CD4-positive, alpha-beta T cell treated with Interleukin-6 for 4 hours (primary cell): ENCODE measurements around the gene VRTN.
"Not testable (repeated sequence)": the region's sequence is repeated elsewhere in the genome, so short reads cannot be mapped to it uniquely, and the experiment has no call there.

Experiments used
- DNase-seq: peaks from one replicate; pipeline ENCODE4 v3.0.0-alpha.2; 2020; ENCODE audit warnings: mixed read lengths

Gene VRTN

GRCh38 chr14:74348241-74348734, at the start of gene VRTN:
VRTN (plus strand) TSS chr14:74348471; CDS start chr14:74356784, 8,313 bp downstream.
- no peak for DNase-seq

DNA sequence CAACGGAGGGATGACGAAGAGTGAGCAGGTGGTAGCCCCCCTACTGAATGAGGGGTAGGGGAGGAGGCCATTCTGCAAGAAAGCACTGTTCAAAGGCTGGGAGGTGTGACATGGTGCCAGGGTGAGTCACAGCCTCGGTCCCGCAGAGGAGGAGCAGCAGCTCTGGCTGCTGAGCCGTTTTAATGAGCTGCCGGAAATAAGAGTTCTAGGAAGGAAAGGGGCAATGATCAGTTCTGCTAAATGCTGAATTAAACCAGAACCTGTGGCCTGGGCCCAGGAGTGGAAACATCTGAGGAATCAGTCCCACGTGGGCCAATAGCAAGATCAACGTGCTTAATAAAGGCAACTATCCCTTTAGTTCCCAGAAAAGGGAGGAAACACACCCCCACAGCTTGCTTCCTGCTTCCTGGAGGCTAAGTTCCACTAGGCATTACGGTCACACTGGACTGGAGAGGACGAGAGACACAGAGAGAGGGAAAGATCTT, 49.2 kb upstream of the VRTN start:
- DNase-seq, result peak; percentile 20

DNA sequence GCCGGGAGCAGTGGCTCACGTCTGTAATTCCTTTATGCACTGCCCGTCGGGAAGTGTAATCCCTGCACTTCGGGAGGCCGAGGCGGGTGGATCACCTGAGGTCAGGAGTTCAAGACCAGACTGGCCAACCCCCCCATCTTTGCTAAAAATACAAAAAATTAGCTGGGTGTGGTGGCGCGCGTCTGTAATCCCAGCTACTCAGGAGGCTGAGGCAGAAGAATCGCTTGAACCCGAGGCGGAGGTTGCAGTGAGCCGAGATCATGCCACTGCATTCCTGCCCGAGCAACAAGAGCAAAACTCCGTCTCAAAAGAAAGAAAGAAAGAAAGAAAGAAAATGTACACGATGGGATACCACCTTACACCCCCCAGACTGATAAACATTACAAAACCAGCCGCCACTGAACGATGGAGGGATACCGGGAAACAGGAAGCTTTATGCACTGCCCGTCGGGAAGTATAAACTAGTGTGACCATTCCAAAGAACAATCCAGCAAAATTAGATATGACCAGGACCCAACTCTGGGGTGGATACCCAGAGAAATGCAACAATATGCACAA, 46.6 kb upstream of the VRTN start:
- DNase-seq, result no peak

DNA sequence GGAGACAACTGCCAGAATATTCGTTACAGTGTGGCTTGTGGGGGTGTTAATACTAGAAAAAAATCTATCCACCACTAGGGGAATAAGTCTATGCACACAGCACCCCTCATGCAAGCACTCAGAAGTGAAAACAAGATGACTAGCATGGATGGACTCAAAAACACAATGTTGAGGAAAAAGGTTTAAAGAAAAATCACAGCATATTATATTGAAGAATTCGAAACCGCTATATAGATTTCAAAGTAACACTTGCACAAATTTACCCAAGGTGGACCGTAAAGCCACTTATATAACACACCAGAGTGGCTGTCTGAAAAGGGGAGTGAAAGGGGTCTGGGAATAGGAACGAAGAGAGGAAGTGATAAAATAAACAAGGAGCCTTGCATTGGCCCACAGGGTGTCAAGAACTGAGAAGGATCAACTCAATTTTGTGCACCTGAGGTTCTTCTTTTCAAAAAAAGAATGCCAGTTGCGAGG, 46.1 kb upstream of the VRTN start:
- peak; percentile 35 for DNase-seq

DNA sequence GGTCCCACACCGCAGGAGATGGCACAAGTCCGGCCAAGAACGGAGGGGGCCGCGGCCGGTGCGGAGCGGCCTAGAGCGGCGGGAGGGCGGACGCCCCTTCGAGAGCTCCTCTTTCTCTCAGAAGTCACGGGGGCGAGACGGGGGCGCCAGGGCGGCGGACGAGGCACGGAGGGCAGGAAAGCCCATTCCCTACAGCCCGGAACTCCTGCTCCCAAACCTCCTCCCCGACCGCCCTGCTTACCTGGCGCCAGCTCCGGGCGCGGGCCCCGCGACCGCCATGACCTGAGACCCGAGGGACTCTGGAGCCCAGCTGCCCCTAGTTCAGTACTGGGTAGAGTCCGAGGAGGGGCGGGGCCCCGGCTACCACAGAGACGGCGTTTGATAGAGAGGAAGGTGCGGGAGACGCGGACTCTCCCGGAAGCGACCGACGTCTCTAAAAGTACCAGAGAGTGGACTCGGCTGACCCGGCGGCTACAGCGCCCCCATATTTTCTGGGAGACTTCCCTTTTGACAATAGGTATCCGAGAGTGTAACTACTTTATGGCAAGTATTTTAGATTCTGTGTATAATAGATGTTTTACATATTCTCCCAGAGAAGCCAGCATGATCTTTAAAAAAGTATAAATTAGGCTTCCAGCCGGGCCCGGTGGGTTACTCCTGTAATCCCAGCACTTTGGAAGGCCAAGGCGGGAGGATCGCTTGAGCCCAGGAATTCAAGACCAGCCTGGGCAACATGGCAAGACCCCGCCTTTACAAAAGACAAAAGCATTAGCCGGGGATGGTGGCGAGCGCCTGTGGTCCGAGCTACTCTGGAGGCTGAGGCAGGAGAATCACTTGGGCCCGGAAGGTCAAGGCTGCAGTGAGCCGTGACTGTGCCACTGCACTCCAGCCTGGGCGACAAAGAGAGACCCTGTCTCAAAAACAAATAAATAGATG, 45.4 kb upstream of the VRTN start, which contains the start of gene ABCD4:
Gene ABCD4, minus strand, starts transcription at position 301 of the 936 bp plus-strand sequence. Its CDS starts 22 bp downstream, at position 279.
- DNase-seq, result peak; percentile 90

- DNase-seq, result no peak
Observed at GRCh38 chr14:74308695-74309094, 39.6 kb upstream of the VRTN start.

GRCh38 chr14:74309125-74310022, 38.9 kb upstream of the VRTN start:
- DNase-seq, result no peak

DNA sequence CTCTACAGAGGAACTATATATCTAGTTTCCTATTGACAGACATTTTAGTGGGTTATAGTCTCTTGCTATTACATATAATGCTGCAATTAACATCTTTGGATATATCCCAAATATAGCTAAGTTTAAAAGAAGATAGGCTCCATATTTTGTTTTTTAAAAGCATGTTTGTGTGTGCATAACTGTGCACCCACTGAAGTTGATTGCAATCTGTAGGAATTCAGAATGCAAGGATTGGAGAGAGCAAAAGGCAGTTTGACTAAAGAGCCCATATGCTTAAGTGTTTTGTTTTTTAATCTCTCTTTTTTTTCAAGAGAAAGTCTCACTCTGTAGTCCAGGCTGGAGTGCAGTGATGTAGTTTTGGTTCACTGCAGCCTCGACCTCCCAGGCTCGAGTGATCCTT, 36.1 kb upstream of the VRTN start:
- DNase-seq, result no peak

DNA sequence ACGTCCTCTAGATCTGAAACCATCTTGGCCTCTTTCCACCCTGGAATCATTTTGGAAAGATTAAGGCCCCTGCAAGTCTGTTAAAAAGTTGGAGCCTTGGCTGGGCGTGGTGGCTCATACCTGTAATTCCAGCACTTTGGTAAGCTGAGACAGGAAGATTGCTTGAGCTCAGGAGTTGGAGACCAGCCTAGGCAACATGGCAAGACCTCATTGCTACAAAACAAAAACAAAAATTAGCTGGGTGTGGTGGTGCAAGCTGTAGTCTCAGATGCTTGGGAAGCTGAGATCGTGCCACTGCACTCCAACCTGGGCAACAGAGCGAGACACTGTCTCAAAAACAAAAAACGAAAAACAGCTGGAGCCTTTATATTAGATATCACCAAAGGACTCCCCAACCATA, 34.7 kb upstream of the VRTN start:
- DNase-seq, result no peak

DNA sequence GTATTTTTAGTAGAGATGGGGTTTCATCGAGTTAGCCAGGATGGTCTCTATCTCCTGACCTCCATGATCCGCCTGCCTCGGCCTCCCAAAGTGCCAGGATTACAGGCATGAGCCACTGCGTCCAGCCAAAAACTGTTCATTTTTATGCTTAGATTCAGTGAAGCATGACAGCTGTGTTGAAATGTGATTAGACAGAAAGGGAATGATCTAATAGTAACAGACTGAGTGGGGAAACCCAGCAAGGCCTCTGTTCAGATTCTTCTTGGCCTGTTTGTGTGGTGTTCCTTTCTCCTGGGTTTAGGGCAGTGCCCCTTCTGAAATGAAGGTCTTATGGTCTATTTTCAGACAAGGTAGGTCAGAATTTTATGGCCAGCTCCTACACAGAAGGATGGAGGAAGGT, 33.7 kb upstream of the VRTN start:
- no peak for DNase-seq

DNA sequence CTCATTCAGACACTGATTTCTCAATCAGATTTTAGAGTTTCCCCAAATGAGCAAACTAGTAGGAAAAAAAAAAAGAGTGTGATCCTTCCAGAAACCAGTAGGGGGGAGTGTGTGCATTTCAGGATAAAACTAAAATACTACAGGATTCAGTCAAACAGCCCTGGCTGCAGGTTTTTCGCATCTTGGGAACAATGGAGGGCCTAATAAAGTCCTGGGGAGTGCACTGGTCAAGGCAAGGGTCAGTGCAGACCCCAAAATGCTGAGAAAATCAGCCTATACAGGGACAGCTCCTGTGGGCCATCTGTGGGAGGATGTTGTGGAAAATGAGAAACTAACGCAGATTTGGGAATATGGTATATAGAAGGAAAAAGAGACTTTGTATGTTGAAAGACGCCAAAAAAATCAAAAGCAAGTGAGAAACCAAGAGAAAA, 23.3 kb upstream of the VRTN start:
- no peak for DNase-seq

GRCh38 chr14:74325446-74325845, 22.8 kb upstream of the VRTN start:
- DNase-seq, result no peak

GRCh38 chr14:74326369-74327152, 21.7 kb upstream of the VRTN start:
- no peak for DNase-seq

GRCh38 chr14:74329950-74330552, 18.2 kb upstream of the VRTN start:
- DNase-seq, result not testable (repeated sequence)

DNA sequence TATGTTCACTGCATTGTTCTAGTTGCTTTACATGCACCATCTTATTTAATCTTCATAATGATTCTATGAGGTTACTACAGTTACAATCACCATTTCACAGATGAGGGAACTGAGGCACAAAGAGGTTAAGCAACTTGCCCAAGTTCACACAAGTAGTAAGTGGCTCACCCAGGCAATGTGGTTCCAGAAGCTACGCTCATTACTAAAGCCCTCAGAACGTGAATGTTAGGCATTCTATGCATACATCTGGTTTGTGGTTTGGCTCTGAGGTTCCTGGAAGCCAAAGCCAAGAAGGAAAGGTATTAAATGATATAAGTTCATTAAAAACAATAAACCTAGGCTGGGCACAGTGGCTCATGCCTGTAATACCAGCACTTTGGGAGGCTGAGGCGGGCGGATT, 14.4 kb upstream of the VRTN start:
- DNase-seq, result no peak

GRCh38 chr14:74346341-74346740, 1.9 kb upstream of the VRTN start:
- DNase-seq, result no peak

GRCh38 chr14:74347097-74347794, 1.0 kb upstream of the VRTN start:
- DNase-seq, result no peak

DNA sequence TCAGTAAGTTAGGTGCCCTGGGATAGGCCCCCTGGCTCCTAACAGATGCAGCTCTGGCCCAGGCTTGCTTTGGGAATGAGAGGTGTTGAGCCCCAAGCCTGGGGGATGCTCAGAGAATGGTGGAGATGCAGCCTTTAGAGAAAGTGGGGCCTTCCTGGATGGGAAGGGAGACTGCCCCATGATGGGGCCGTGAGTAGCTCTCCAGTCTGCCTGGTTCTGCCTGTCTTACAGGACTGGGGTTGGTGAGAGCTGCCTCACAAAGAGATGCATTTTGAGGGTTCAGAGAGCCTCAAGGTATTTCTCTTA, 523 bp upstream of the VRTN start:
- no peak for DNase-seq

DNA sequence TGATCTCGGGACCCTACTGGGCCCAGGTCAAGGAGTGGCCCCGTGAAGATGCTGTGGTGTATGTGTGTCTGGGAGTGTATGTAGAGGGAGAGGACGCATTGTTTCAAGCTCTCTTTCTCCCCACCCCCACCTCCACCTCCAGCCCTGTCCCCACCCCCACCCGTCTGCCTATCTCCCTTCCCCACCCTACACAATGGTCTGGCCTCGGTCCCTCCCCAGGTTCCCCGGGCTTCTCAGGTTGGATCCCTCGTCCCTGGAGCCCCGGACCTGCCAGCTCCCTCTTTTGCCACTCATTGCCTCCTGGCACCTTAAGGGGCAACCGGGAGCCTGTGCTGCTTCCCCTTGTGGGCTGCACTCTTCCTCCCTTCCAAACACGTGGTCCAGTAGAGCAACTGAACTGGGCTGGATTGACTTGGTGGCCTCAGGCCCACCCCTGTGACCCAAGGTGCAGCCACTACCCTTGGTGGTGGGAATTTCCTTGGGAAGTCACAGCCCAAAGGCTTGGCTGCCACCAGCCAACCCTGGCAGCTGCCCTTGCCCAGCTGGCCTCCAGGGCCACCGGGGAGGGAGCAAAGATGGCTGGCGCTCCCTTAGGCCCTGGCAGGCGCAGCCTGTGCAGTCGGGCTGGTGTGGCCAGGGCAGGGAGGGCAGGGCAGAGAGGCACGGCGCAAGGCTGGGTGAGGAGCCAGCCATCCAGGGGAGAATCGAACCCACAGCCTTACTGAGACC, 628 bp downstream of the VRTN start:
- DNase-seq, result no peak

GRCh38 chr14:74349757-74350156, 1.5 kb downstream of the VRTN start:
- no peak for DNase-seq
